Peyer's patch (tissue), 4 donors: ENCODE results near the gene DRAM1.

Source experiments
- CTCF ChIP-seq, 6 experiments: fragments of 450-650 bp in 4 of 6; fragments of 200-600 bp in 2 of 6; sonication (generic) in 1 of 6; IDR thresholded peaks; one replicate each; pipeline ENCODE4 v1.5.1; 2017 to 2019; ENCODE audit warnings: antibody characterized with exemption in 6 of 6, mild to moderate bottlenecking in 3 of 6, moderate library complexity in 1 of 6
- POLR2A ChIP-seq, 2 donors: fragments of 450-650 bp; IDR thresholded peaks; one replicate each; pipeline ENCODE4 v1.5.1; 2017; ENCODE audit warnings: antibody characterized with exemption in 2 of 2, mild to moderate bottlenecking in 2 of 2, moderate library complexity in 2 of 2

- no peak for TF ChIP-seq CTCF (IDR thresholded peaks at IDR 0.05)
- TF ChIP-seq POLR2A (IDR thresholded peaks at IDR 0.05): no peak
These were observed 82.2 kb downstream of the DRAM1 start for GRCh38 chr12:101959607-101960006.
